Measurements from ENCODE around the gene SGF29.
A peak's percentile ranks its signal among the peaks of the same experiment; 100 is the strongest.
"Not testable (repeated sequence)": the region's sequence is repeated elsewhere in the genome, so short reads cannot be mapped to it uniquely, and the experiment has no call there.

SGF29 gene

DNA sequence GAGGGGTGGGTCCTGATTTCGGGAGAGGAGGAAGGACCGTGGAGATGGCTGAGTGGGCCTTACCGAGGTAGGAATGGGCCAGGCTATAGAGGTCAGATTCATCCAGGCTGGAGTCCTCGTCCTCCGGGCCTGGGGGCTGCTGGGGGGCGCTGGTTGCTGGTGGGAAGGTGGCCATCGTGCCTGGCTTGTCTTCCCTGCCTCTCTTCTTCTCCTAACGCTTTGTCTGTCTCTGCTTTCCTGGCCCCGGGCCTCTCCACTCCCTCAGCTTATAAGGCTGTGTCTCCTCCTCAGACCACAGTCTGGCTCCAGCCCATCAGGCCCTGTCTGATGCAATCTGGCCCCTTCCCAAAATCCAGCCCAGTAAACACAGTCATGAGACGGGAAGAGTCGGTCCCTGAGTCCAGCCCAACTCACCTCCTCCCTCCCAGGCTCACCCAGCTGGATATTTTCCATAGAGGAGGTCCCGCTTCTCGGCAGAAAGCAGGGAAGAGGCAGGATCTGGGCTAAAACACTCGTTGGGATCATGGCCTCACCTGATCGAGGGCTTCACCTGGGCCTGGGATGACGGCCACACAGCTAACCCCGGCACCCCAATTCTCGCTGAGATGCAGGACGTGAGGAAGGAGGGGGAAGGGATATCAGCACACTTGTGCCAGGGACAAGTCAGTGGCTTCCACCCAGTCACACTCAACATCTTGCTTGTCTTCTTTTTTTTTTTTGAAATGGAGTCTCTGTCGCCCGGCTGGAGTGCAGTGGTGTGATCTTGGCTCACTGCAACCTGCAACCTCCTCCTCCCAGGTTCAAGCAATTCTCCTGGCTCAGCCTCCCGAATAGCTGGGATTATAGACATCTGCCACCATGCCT is 14.8 kb upstream of the SGF29 start, which contains the start of gene NUPR1:
Gene NUPR1 (minus strand): TSS at position 242 of the 864 bp plus-strand sequence. CDS start 67 bp downstream, at position 175.
- DNase-seq (ENCODE audit: low read depth in 1 of 2, low spot score in 1 of 2) = peak; percentile 85 to 99
- in situ Hi-C loops (cut with HindIII; ENCODE audit: low pct_unique_long_range_greater_than_20kb, low sequenced_read_pairs) = no loop called here
- no peak for TF ChIP-seq JUND (IDR thresholded peaks at IDR 0.05; ENCODE audit: low read depth)

DNA sequence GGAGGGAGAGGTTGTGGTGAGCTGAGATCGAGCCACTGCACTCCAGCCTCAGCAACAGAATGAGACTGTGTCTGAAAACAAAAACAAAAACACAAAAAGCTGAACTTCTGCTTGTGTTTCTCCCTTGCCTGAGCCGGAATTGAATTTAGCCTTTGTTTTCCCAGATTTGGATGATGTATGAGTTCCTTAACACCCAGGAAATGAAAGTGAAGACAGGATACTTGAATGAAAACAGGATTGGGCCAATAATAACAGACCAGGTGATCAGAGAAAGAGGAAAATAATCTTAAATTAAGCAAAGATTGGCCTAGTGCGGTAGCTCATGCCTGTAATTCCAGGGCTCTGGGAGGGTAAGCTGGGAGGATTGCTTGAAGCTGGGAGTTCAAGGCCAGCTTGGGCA is 13.4 kb upstream of the SGF29 start:
- in situ Hi-C loops (cut with HindIII; ENCODE audit: low pct_unique_long_range_greater_than_20kb, low sequenced_read_pairs) = no loop called here
- TF ChIP-seq JUND (IDR thresholded peaks at IDR 0.05; ENCODE audit: low read depth) = no peak
- DNase-seq (ENCODE audit: low read depth in 1 of 2, low spot score in 1 of 2) = no peak

DNA sequence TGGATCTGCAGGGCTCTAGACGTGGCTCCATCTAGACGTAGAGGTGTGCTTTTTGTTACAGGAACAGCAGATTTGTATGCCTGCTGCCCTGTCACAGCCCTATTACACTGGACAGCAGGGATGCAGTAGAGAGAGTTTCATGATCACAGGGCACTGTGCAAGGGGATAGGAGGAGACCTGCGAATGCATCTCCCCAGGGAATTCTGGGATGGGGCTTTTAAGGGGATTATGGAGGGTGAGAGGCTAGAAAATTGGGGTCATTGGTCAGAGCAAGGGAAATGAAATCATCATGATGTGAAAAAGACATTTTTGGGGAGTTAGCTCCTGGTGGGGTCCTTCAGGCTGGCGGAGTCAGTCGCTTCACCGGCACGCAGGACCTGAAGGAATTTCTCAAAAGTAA is 11.1 kb upstream of the SGF29 start:
- in situ Hi-C loops (cut with HindIII; ENCODE audit: low pct_unique_long_range_greater_than_20kb, low sequenced_read_pairs) = no loop called here
- no peak for TF ChIP-seq JUND (IDR thresholded peaks at IDR 0.05; ENCODE audit: low read depth)
- no peak for DNase-seq (ENCODE audit: low read depth in 1 of 2, low spot score in 1 of 2)

DNA sequence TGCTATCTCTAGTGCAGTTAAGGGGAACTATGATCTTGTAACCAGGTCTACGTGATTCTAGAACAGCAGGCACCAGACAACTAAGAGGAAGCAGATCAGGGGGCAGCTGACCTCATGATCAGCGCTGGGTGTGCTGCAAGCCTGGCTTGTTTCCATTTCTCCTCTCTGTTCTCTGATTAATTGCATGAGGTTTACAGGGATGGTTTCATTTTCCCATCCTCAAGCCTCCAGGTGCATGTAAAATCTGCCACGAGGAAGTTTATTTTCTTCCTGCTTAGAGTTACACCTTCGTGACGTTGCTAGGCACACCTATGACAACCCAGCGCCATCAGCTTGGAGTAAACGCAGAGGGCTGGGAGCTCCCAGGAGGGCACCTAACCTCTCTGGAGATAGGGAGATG is 10.6 kb upstream of the SGF29 start:
- peak in 1 of 2 experiments; percentile 57 for DNase-seq (ENCODE audit: low read depth in 1 of 2, low spot score in 1 of 2)
- TF ChIP-seq JUND (IDR thresholded peaks at IDR 0.05; ENCODE audit: low read depth) = no peak
- in situ Hi-C loops (cut with HindIII; ENCODE audit: low pct_unique_long_range_greater_than_20kb, low sequenced_read_pairs) = no loop called here

DNA sequence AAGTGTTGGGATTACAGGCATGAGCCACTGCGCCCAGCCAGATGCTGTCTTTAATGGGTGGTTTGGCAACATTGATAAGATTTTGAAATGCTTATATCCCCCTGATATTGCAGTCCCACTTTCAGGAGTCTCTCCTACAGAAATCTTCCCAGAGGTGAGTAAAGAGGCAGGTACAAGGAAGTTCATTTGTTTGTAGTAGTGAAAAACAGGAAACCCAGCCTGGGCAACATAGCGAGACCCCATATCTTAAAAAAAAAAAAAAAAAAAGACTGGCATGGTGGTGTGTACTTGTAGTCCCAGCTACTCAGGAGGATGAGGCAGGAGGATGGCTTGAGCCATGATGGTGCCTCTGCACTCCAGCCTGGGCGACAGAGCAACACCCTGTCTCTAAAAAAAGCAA is 8.7 kb upstream of the SGF29 start:
- in situ Hi-C loops (cut with HindIII; ENCODE audit: low pct_unique_long_range_greater_than_20kb, low sequenced_read_pairs) = no loop called here

DNA sequence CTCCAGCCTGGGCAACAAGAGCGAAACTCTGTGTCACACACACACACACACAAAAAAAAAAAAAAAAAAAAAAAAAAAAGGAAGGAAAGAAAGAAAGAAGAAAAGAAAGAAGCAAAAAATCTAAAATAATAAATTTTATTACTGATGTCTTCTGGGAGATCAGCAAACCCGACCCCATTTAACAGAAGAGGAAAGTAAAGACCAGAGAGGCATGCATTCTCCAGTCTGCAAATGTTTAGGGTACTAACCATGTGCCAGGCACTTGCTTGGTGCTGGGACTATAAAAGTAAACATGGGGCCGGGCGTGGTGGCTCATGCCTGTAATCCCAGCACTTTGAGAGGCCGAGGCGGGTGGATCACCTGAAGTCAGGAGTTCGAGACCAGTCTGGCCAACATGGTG is 7.8 kb upstream of the SGF29 start:
- in situ Hi-C loops (cut with HindIII; ENCODE audit: low pct_unique_long_range_greater_than_20kb, low sequenced_read_pairs); DNase-seq (ENCODE audit: low read depth in 1 of 2, low spot score in 1 of 2): not testable (repeated sequence)

More for the DNA sequence above, 8.7 kb upstream of the SGF29 start:
- DNase-seq (ENCODE audit: low read depth in 1 of 2, low spot score in 1 of 2) = no peak
- TF ChIP-seq JUND (IDR thresholded peaks at IDR 0.05; ENCODE audit: low read depth) = no peak

DNA sequence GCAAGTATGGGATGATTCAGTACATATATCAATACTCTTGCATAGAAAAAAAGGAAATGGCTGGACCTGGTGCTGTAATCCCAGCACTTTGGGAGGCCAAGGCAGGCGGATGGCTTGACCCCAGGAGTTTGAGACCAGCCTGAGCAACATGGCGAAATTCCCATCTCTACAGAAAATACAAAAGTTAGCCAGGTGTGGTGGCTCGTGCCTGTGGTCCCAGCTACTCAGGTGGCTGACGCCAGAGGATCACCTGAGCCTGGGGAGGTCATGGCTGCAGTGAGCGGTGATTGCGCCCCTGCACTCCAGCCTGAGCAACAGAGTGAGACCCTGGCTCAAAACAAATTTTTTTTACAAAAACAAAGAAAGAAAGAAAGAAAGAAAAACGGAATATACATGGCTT is 7.1 kb upstream of the SGF29 start:
- in situ Hi-C loops (cut with HindIII; ENCODE audit: low pct_unique_long_range_greater_than_20kb, low sequenced_read_pairs) = no loop called here
- no peak for TF ChIP-seq JUND (IDR thresholded peaks at IDR 0.05; ENCODE audit: low read depth)
- no peak for DNase-seq (ENCODE audit: low read depth in 1 of 2, low spot score in 1 of 2)

DNA sequence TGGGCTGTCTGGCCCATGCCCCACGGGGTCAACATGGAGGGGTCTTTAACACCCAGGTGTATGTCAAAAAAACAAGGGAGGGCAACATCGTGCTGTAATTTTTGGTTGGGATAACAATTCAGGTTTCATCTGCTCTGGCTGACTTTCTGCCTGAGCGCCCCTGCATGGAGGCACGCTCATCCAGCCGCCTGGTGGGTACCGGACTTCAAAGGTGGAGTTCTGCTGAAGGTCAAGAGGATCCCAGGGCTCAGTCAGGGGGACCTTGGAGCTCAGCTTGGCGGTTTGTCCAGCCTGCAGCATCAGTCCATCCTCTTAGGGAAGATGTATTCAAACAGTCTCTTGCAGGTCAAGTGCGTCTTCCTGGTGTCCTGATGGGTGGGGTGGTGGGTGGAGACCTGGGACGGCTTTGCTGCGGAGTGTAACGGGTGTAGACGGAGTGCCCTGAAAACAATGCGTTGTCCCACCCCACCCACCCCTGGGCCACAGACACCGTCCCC is 5.4 kb upstream of the SGF29 start:
- in situ Hi-C loops (cut with HindIII; ENCODE audit: low pct_unique_long_range_greater_than_20kb, low sequenced_read_pairs) = no loop called here
- DNase-seq (ENCODE audit: low read depth in 1 of 2, low spot score in 1 of 2) = no peak
- no peak for TF ChIP-seq JUND (IDR thresholded peaks at IDR 0.05; ENCODE audit: low read depth)

DNA sequence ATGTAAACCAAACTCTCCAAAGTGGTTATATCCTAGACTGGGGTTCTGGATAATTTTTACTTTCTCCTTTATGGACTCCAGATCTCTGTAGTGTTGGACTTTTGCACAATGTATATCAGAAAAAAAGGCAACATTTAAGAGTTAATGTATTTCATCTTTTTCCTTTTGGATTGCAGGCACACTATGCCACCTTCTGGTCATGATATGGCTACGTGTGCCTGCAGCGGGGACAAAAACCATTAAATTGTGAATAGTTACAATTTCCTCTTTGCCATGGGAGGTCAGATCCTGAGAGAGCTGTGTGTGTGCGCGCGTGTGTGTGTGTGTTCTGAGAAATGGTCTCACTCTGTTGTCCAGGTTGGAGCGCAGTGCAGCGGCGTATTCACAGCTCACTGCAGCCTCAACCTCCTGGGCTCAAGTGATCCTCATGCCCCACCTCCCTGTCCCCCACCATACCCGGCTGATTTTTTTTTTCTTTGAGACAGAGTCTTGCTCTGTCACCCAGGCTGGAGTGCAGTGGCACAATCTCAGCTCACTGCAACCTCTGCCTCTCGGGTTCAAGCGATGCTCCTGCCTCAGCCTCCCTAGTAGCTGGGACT is 4.3 kb upstream of the SGF29 start:
- in situ Hi-C loops (cut with HindIII; ENCODE audit: low pct_unique_long_range_greater_than_20kb, low sequenced_read_pairs) = no loop called here

DNA sequence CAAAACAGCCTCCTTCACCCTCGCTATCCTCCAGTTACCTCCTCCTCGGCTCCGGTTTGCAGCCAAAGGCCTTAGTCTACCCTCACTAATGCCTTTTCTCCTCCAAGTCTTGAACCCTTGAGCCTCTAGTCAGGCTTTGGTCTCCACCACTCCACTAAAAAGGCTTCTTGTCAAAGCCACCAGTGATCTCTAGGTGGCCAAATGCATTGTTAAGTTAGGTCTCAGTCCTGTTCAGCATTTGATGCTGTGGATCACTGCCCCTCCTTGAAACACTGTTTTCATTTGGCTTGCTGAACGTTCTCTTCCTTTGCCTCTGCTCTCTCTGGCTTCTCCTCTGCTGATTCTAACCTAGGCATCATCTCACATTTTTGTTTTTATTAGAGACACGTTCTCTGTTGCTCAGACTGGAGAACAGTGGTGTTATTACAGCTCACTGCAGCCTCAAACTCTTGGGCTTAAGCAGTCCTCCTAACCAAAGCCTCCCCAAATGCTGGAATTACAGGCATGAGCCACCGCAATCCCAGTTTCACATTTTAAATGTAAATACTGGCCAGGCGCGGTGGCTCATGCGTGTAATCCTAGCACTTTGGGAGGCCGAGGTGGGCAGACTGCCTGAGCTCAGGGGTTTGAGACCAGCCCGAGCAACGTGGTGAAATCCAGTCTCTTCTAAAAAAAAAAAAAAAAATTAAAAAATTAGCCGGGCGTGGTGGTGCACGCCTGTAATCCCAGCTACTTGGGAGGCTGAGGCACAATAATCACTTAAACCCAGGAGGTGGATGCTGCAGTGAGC is 1.1 kb downstream of the SGF29 start:
- in situ Hi-C loops (cut with HindIII; ENCODE audit: low pct_unique_long_range_greater_than_20kb, low sequenced_read_pairs) = no loop called here
- no peak for TF ChIP-seq JUND (IDR thresholded peaks at IDR 0.05; ENCODE audit: low read depth)
- no peak for DNase-seq (ENCODE audit: low read depth in 1 of 2, low spot score in 1 of 2)

More for the DNA sequence above, 4.3 kb upstream of the SGF29 start:
- DNase-seq (ENCODE audit: low read depth in 1 of 2, low spot score in 1 of 2) = peak in 1 of 2 experiments; percentile 75
- TF ChIP-seq JUND (IDR thresholded peaks at IDR 0.05; ENCODE audit: low read depth) = no peak

DNA sequence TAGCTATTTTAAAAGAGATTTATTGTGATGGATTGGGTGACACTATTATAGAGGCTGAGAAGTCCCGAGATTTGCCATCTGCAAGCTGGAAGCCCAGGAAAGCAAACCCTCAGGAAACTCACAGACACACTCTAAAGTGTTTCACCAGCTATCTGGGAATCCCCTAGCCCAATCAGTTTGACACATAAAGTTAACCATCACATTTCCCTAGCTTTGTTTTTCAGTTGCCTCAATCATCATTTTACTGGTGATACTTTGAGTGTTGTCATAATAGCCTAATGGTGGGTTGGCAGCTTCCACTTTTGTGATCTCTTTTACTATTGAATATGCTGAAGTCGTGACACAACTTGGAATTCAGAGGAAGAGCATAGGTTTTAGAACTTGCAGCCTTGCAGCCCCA is 1.8 kb downstream of the SGF29 start:
- no peak for TF ChIP-seq JUND (IDR thresholded peaks at IDR 0.05; ENCODE audit: low read depth)
- in situ Hi-C loops (cut with HindIII; ENCODE audit: low pct_unique_long_range_greater_than_20kb, low sequenced_read_pairs) = no loop called here
- no peak for DNase-seq (ENCODE audit: low read depth in 1 of 2, low spot score in 1 of 2)

DNA sequence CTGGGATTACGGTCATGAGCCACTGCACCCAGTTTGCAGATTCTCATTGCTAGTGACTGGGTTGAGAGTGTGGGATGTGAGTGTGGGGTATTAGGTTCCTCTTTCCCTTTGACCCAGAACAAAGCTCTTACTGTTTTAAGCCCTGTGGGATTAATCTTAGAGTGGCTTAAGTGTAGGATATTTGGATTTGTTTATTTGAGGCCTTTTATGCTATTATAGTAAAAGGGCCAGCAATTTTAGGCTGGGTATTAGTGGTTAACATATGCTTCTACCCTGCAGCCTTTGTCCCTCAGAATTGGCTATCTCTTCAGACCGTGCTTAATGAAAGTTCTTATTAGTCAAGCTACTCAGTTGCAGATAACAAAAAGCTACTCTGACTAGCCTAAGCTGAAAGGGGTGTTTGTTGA is 3.2 kb downstream of the SGF29 start:
- in situ Hi-C loops (cut with HindIII; ENCODE audit: low pct_unique_long_range_greater_than_20kb, low sequenced_read_pairs) = no loop called here
- no peak for TF ChIP-seq JUND (IDR thresholded peaks at IDR 0.05; ENCODE audit: low read depth)

More for the DNA sequence above, 3.2 kb downstream of the SGF29 start:
- DNase-seq (ENCODE audit: low read depth in 1 of 2, low spot score in 1 of 2) = no peak

Data from T47D (cell line).